CD8-positive, alpha-beta memory T cell (primary cell): ENCODE measurements around the gene DMBT1. TPM values are rescaled to one million over a fixed set of nuclear protein-coding genes. Genes with fewer than 3 reads are reported as not detected.

Source experiments
- CTCF ChIA-PET: fragments of 350-600 bp; sonication (Branson Sonifier 250); formaldehyde crosslinking; loops from one replicate; lab custom pipeline; 2021; ENCODE audit warnings: antibody characterized with exemption; lab: Charles Lee
- POLR2A ChIA-PET: fragments of 350-600 bp; sonication (Branson Sonifier 250); formaldehyde crosslinking; loops from one replicate; lab custom pipeline; 2021; ENCODE audit warnings: antibody characterized with exemption; lab: Charles Lee
- DNase-seq, 5 donors: peaks; one replicate each; pipeline versions ENCODE4 v3.0.0 to v3.0.0-alpha.2; 2020 to 2022; ENCODE audit warnings: mixed read lengths in 1 of 5
- H3K27ac ChIP-seq: one replicate; pipeline ENCODE4 v1.7.0; 2013; ENCODE audit warnings: low read depth, mild to moderate bottlenecking, low read length, moderate library complexity
- H3K27me3 ChIP-seq: 2 replicates; pipeline ENCODE4 v1.7.0; 2013; ENCODE audit warnings: low read length, mild to moderate bottlenecking; ENCODE audit not compliant: insufficient read depth, poor library complexity, severe bottlenecking
- H3K36me3 ChIP-seq: 2 replicates; pipeline ENCODE4 v1.7.0; 2013; ENCODE audit warnings: mild to moderate bottlenecking, low read length, moderate library complexity; ENCODE audit not compliant: insufficient read depth
- H3K4me1 ChIP-seq: 2 replicates; pipeline ENCODE4 v1.7.0; 2013; ENCODE audit warnings: mild to moderate bottlenecking, low read length, moderate library complexity; ENCODE audit not compliant: insufficient read depth
- H3K4me3 ChIP-seq: 2 replicates; pipeline ENCODE4 v1.7.0; 2013; ENCODE audit warnings: mild to moderate bottlenecking, low read length
- H3K9me3 ChIP-seq: 2 replicates; pipeline ENCODE4 v1.7.0; 2013; ENCODE audit warnings: mild to moderate bottlenecking, low read length
- H3K27ac Mint-ChIP-seq, 8 donors: one replicate each; pipeline ENCODE4 v1.8.0; 2020 to 2021; ENCODE audit warnings: mixed read lengths in 8 of 8, mild to moderate bottlenecking in 6 of 8, inconsistent platforms in 3 of 8, moderate library complexity in 3 of 8
- H3K27me3 Mint-ChIP-seq, 2 donors: one replicate each; pipeline ENCODE4 v1.8.0; 2020 to 2021; ENCODE audit warnings: mixed read lengths in 2 of 2, mild to moderate bottlenecking in 1 of 2, moderate library complexity in 1 of 2
- H3K36me3 Mint-ChIP-seq, 3 donors: one replicate each; pipeline ENCODE4 v1.8.0; 2020 to 2021; ENCODE audit warnings: mixed read lengths in 3 of 3, inconsistent platforms in 1 of 3, mild to moderate bottlenecking in 1 of 3
- H3K4me1 Mint-ChIP-seq, 3 donors: one replicate each; pipeline ENCODE4 v1.8.0; 2020 to 2021; ENCODE audit warnings: mixed read lengths in 3 of 3, inconsistent platforms in 1 of 3, mild to moderate bottlenecking in 1 of 3
- H3K4me3 Mint-ChIP-seq, 7 donors: one replicate each; pipeline ENCODE4 v1.8.0; 2020 to 2021; ENCODE audit warnings: mixed read lengths in 7 of 7, mild to moderate bottlenecking in 6 of 7, moderate library complexity in 4 of 7, inconsistent platforms in 2 of 7
- H3K9me3 Mint-ChIP-seq, 5 donors: one replicate each; pipeline ENCODE4 v1.8.0; 2020 to 2022; ENCODE audit warnings: mixed read lengths in 5 of 5, mild to moderate bottlenecking in 3 of 5, moderate library complexity in 2 of 5, inconsistent platforms in 1 of 5
- polyA plus RNA-seq: library from polyadenylated mRNA; unstranded; fragments of 300-500 nt; fragmentation: Illumina TruSeq; gene quantifications from one replicate; pipeline ENCODE4 v1.2.3, GENCODE V29; 2021
- total RNA-seq, 2 experiments: library from RNA; stranded (reverse); gene quantifications; one replicate each; pipeline ENCODE4 v1.2.3, GENCODE V29; 2021

Gene DMBT1
- total and polyA plus RNA-seq, 3 experiments from 2014 or later = not detected

DNA sequence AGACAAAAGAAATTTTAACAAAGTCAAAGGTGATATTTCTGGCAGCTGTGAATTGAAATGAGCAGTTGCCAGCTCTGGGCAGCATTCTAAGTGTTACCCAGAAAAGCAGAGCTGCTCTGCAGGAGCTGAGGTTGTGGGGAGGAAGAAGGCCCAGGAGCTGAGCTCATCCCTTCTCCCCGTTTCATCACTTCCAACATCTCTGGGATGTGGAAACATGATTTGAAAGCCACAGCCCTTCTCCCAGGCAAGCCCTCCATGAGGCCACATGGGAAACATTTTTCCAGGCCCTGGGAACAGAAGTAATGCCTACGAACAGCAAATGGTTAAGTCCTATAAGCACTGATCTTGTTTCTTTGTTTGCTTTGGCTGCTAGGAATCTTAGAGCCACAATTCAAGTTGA, 10.9 kb upstream of the DMBT1 start:
- Mint-ChIP-seq H3K27me3 (no peaks in the 10 kb centered on the region), H3K4me3 (no peak overlapping the region), H3K36me3 (no peaks in the 10 kb centered on the region), H3K27ac (peak overlapping the region in 2 of 8 donors; percentile 1 to 51), H3K9me3 (no peaks in the 10 kb centered on the region), H3K4me1 (peaks cover 29 to 36% (median 32%) of the 10 kb centered on the region in 3 donors)
- ChIA-PET CTCF (no interaction called here), POLR2A (no interaction called here)
- Histone ChIP-seq H3K4me1 (peaks cover 21% of the 10 kb centered on the region), H3K4me3 (no peak overlapping the region), H3K9me3 (no peaks in the 10 kb centered on the region), H3K36me3 (no peaks in the 10 kb centered on the region), H3K27ac (no peak overlapping the region), H3K27me3 (no peaks in the 10 kb centered on the region)
- DNase-seq = no peak

DNA sequence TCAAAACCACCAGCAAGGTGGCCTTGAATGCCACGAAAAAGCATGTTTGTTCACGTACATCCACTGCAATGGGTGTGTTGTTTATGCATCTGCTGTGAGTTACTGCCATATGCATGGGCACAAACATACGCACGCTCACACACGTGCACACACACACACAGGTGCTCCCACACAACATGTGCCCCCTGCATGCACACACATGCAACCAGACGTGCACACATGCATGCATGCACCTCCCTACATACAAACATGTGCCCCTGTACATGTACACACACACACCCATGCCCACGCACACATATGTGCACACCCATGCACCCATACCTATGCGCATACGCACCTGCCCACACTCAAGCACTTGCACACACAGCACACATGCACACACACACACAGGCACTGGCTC, 10.1 kb upstream of the DMBT1 start:
- no peaks in the 10 kb centered on the region for H3K9me3 ChIP-seq
- no peaks in the 10 kb centered on the region for H3K36me3 ChIP-seq
- Mint-ChIP-seq H3K9me3 (no peaks in the 10 kb centered on the region), H3K27ac (peak overlapping the region in 1 of 8 donors; percentile 88), H3K27me3 (no peaks in the 10 kb centered on the region), H3K4me1 (peaks cover 22 to 29% (median 26%) of the 10 kb centered on the region in 3 donors), H3K4me3 (no peak overlapping the region), H3K36me3 (no peaks in the 10 kb centered on the region)
- ChIA-PET POLR2A (no interaction called here), CTCF (interaction anchor here (0.7 to 3.4 kb wide), 3 partner anchors 9 to 42 kb away, joined by 3 to 30 read pairs (median 5); no protein-coding TSS in a partner anchor)
- no peak overlapping the region for H3K4me3 ChIP-seq
- no peaks in the 10 kb centered on the region for H3K27me3 ChIP-seq
- no peak for DNase-seq
- peaks cover 15% of the 10 kb centered on the region for H3K4me1 ChIP-seq
- no peak overlapping the region for H3K27ac ChIP-seq

DNA sequence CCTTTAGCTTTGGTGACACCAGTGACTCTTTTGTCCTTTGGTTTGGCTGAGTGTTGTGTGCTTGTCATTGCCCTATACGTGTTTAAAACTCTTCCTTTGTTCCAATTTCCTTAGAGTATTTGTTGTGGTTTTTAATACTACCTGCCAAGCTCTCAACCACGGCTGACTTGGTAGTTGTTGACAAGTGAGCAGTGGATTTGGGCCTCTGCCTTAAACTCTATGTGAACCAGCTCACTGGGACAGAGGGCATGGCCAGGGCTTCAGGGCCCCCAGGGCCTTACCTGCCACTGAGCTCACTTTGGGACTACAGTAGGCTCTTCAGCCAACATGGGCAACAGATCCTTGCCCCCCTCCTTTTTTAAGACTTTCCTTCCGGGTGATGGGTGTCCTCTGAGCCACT, 9.6 kb upstream of the DMBT1 start:
- CTCF ChIA-PET = interaction anchor here (0.7 to 3.4 kb wide), 3 partner anchors 10 to 42 kb away, joined by 3 to 30 read pairs (median 5); no protein-coding TSS in a partner anchor
- peaks cover 22 to 30% (median 26%) of the 10 kb centered on the region in 3 donors for H3K4me1 Mint-ChIP-seq
- Histone ChIP-seq H3K36me3 (no peaks in the 10 kb centered on the region), H3K9me3 (no peaks in the 10 kb centered on the region), H3K4me1 (peaks cover 15% of the 10 kb centered on the region), H3K27ac (no peak overlapping the region), H3K27me3 (no peaks in the 10 kb centered on the region), H3K4me3 (no peak overlapping the region)
- peak overlapping the region in 5 of 7 donors; percentile 2 to 40 (median 23) for H3K4me3 Mint-ChIP-seq
- H3K9me3 Mint-ChIP-seq = no peaks in the 10 kb centered on the region
- H3K27ac Mint-ChIP-seq = peak overlapping the region in 7 of 8 donors; percentile 29 to 88 (median 73)
- no peak for DNase-seq
- H3K36me3 Mint-ChIP-seq = no peaks in the 10 kb centered on the region
- POLR2A ChIA-PET = no interaction called here
- peaks cover 0 to under 1% of the 10 kb centered on the region in 2 donors for H3K27me3 Mint-ChIP-seq

DNA sequence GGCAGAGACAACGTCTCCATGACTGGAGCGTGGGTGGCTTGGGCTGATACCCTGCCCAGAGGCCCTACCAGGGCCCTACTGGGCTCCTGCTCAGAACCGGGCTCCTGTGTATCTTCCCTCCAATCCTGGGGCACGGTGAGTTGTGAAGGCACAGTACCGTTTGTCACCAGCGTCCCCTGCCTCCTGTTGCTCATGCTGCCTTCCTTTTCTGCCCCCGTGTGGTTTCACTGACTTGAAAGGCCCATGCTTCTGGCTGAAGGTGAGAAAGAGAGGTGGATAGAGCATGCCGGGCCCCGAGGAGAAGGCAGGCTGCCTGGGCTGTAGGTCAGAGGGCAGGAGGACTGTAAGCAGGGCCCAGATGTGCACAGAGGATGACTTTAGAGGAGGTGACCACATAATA, 9.1 kb upstream of the DMBT1 start:
- H3K27ac Mint-ChIP-seq = peak overlapping the region; percentile 29 to 88 (median 67)
- peaks cover 0 to 4% of the 10 kb centered on the region in 2 donors for H3K27me3 Mint-ChIP-seq
- peaks cover 22 to 32% (median 25%) of the 10 kb centered on the region in 3 donors for H3K4me1 Mint-ChIP-seq
- Histone ChIP-seq H3K4me1 (peaks cover 15% of the 10 kb centered on the region), H3K27ac (no peak overlapping the region), H3K27me3 (no peaks in the 10 kb centered on the region), H3K36me3 (no peaks in the 10 kb centered on the region), H3K9me3 (no peaks in the 10 kb centered on the region), H3K4me3 (no peak overlapping the region)
- H3K36me3 Mint-ChIP-seq = no peaks in the 10 kb centered on the region
- peaks cover 0 to 2% (median 0%) of the 10 kb centered on the region in 5 donors for H3K9me3 Mint-ChIP-seq
- CTCF ChIA-PET = interaction anchor here (0.9 to 3.4 kb wide), 3 partner anchors 10 to 252 kb away, joined by 3 to 30 read pairs (median 5); no protein-coding TSS in a partner anchor
- DNase-seq = peak; percentile 12 to 62 (median 23)
- POLR2A ChIA-PET = no interaction called here
- peak overlapping the region in 5 of 7 donors; percentile 2 to 40 (median 23) for H3K4me3 Mint-ChIP-seq

DNA sequence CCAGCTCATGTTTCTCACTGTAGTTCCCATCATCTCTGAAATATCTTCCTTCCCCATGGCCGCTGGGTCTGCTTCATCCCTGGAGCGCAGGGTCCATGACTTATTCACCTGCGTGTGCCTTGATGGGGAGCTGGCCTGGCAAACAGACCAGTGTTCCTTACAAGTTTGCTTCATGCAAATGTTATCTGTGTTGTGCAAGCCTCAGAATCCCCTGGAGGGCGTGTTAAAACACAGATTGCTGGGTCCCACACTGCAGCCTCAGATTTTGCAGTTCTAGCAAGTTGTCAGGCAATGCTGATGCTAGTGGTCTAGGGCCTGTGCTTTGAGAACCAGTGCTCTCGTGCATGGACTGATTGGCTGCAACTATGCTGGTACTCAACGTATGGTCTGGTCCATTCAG, 7.2 kb upstream of the DMBT1 start:
- POLR2A ChIA-PET = no interaction called here

DNA sequence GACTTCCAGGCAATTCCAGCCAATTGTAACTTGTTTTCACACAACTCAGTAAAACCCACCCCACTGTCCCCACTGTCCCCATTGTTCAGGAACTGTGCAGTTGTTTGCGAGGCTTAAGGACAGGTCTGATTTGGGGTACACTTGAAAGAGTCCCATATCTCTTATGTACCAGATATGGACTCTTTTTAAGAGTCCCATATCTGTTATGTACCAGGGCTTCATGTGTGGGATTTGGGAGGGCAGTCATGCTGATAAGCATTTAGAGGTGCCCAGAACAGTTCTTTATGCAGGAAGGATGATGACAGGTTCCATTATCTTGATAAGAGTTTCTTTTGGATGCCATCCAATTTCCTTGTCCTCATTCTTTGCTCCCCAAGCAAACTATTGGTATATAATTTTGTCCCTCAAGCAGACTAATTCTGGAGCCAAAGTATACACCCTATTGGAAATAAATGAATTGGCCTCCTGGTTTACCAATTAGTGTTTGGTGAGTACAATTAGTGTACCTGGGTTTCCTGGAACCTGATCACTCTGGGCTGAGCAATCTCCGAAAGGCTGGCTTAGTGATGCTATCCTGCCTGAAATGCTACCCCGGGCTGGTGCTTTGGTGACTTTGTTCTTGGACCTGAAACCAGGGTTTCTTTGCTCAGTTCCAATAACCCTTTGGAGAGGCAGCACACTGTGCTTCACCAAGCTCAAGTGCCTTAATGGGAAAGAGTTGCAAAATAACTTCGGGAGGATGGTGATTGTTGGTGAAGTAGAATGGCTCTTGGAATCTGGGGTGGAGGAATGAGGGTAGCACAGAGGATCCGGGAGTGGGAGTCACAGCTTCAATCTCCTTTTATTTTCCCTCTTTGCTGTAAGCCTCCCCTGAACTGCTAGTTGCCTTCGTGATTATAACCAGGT, 6.2 kb upstream of the DMBT1 start:
- H3K4me1 ChIP-seq = peaks cover 28% of the 10 kb centered on the region
- DNase-seq = no peak
- no peaks in the 10 kb centered on the region for H3K36me3 ChIP-seq
- Mint-ChIP-seq H3K4me1 (peaks cover 35 to 50% (median 41%) of the 10 kb centered on the region in 3 donors), H3K4me3 (no peak overlapping the region), H3K27me3 (peaks cover 1 to 4% of the 10 kb centered on the region in 2 donors), H3K27ac (peak overlapping the region in 2 of 8 donors; percentile 50 to 89), H3K9me3 (peaks cover 0 to 2% (median 0%) of the 10 kb centered on the region in 5 donors), H3K36me3 (no peaks in the 10 kb centered on the region)
- POLR2A ChIA-PET = no interaction called here
- no peaks in the 10 kb centered on the region for H3K27me3 ChIP-seq
- no peaks in the 10 kb centered on the region for H3K9me3 ChIP-seq
- CTCF ChIA-PET = interaction anchor here (1.3 kb wide), 1 partner anchor 9 kb away, joined by 3 read pairs; no protein-coding TSS in a partner anchor
- H3K27ac ChIP-seq = no peak overlapping the region
- no peak overlapping the region for H3K4me3 ChIP-seq

More for the DNA sequence above, 7.2 kb upstream of the DMBT1 start:
- no peaks in the 10 kb centered on the region for H3K9me3 ChIP-seq
- CTCF ChIA-PET = interaction anchor here (3.4 kb wide), 1 partner anchor 13 kb away, joined by 30 read pairs; no protein-coding TSS in a partner anchor
- peaks cover 19% of the 10 kb centered on the region for H3K4me1 ChIP-seq
- Mint-ChIP-seq H3K36me3 (no peaks in the 10 kb centered on the region), H3K9me3 (peaks cover 0 to 2% (median 0%) of the 10 kb centered on the region in 5 donors), H3K4me3 (no peak overlapping the region), H3K27me3 (peaks cover 0 to 4% of the 10 kb centered on the region in 2 donors), H3K27ac (peak overlapping the region in 1 of 8 donors; percentile 12), H3K4me1 (peaks cover 28 to 41% (median 30%) of the 10 kb centered on the region in 3 donors)
- no peak for DNase-seq
- no peak overlapping the region for H3K27ac ChIP-seq
- H3K4me3 ChIP-seq = no peak overlapping the region
- H3K36me3 ChIP-seq = no peaks in the 10 kb centered on the region
- no peaks in the 10 kb centered on the region for H3K27me3 ChIP-seq

DNA sequence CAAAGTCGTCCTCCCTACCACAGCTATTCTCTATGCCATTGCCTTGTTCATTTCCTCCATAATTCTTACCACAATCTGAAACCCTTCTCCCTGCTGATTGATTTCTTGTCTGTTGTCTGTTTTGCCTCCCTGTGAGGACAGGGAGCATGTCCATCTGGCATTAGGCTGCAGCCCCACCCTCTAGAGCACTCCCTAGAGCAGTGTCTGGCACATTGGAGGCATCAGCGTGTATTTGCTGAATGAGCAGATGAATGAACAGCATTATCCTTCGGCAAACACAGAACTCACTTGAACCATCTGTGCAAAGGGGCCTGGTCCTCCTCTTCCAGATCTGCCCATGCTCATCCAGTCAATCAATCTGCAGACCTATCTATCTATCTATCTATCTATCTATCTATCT, 5.1 kb upstream of the DMBT1 start:
- ChIA-PET CTCF (interaction anchor here (1.3 to 1.7 kb wide), 2 partner anchors 10 kb away, joined by 3 to 10 read pairs; no protein-coding TSS in a partner anchor), POLR2A (no interaction called here)
- H3K27me3 ChIP-seq = no peaks in the 10 kb centered on the region
- peaks cover 27% of the 10 kb centered on the region for H3K4me1 ChIP-seq
- no peaks in the 10 kb centered on the region for H3K36me3 ChIP-seq
- Mint-ChIP-seq H3K4me1 (peaks cover 34 to 50% (median 36%) of the 10 kb centered on the region in 3 donors), H3K27me3 (peaks cover 1 to 4% of the 10 kb centered on the region in 2 donors), H3K9me3 (peaks cover 0 to 2% (median 0%) of the 10 kb centered on the region in 5 donors), H3K27ac (no peak overlapping the region), H3K36me3 (no peaks in the 10 kb centered on the region), H3K4me3 (no peak overlapping the region)
- H3K4me3 ChIP-seq = no peak overlapping the region
- H3K27ac ChIP-seq = no peak overlapping the region
- no peaks in the 10 kb centered on the region for H3K9me3 ChIP-seq
- DNase-seq = no peak
